HG03097 (cell line): Measurements from ENCODE around the gene BMP10.
"Not testable (repeated sequence)": the region's sequence is repeated elsewhere in the genome, so short reads cannot be mapped to it uniquely, and the experiment has no call there.

ENCODE experiments used
- ATAC-seq: cut with Tn5 transposase; IDR thresholded peaks from one replicate; pipeline ENCODE4 v1.9.1; 2021; ENCODE audit not compliant: unreplicated experiment, low FRiP score

Gene BMP10

DNA sequence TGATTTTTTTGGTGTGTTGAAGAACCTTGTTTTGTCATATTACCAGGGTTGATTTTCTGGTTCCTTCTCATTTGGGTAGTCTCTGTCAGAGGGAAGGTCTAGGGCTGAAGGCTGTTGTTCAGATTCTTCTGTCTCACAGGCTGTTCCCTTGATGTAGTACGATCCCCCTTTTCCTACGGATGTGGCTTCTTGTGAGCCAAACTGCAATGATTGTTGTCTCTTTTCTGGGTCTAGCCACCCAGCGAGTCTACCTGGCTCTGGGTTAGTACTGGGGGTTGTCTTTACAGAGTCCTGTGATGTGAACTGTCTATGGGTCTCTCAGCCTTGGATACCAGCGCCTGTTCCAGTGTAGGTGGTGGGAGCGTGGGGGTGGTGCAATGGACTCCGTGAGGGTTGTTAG lies 24.8 kb upstream of the BMP10 start:
- ATAC-seq: not testable (repeated sequence)

DNA sequence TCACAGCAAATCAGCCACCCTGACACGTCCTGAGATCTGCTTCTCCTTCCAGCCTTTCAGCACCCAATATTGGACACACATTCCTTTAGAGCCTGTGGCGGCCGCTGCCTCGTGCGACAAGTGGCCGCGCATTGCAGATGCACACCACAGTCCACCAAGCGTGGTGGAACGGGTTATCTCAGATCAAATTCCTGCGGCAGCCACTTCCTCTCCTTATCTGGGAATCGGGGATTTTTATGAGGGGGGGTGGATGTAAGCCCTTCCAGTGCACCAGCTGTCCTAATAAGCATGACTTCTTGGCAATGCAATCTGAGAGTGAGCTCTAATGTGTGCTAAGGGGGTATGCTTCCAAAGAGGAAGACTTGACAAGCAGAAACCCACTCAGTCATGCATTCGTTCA lies 18.3 kb upstream of the BMP10 start:
- no peak for ATAC-seq

DNA sequence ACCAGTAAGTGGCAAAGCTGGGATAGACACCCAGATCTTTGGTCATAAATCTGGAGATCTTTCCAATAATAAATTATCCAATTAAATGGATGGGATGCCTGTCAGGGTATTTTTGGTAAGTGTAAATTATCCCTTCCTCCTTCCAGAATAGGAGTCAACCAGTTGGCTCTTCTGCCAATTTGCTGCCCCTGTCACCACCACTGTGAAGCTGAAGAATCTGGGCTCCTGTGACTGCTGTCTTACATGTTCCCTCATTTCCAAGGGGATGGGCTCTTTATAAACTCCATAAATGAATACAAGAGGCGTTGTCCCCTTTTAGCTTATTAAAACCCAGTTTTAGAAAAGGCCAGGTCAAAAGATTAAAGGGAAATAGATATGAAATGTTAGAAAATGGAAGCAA lies 17.8 kb upstream of the BMP10 start:
- no peak for ATAC-seq

DNA sequence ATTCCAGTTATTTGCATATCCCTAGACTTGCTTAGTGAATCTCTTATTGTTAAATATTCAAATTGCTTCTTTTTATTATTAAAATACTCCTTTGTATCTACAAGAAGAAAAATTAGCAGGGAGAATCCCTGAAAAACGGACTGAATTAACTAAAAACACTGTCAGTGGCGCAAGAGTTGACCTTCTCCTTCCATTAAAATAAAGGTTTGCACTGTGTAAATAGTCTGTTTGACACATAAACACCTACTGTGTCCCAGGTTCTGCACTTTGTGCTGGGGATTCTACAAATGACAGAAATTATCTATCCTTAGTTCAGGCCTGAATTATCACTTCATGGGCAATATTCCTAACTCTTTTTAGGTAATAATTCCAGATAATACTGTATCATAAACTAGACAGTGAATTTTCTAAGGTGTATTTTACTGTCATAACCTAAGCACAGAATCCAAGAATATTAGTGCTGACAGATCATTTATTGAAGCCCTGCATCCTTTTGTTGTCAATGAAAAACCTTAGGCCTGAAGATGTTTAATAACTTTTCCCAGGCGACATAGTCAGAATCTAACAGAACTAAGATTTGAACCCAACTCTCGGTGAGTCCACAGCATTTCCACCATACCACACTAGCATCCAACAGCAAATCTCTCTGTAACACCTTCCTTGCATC lies 17.0 kb upstream of the BMP10 start:
- ATAC-seq: no peak

DNA sequence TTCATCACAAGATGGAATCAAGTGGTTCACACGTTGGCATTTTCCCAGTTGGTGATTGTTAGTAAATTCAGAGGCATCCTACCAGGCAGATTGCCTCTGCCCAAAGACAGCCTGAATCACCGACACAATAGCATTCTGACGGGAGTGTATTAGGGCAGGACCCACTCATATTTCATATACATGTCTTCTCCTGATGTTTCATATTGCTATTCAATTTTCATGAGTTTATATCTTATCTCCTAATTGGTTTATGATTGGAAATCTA lies 14.5 kb upstream of the BMP10 start:
- no peak for ATAC-seq

DNA sequence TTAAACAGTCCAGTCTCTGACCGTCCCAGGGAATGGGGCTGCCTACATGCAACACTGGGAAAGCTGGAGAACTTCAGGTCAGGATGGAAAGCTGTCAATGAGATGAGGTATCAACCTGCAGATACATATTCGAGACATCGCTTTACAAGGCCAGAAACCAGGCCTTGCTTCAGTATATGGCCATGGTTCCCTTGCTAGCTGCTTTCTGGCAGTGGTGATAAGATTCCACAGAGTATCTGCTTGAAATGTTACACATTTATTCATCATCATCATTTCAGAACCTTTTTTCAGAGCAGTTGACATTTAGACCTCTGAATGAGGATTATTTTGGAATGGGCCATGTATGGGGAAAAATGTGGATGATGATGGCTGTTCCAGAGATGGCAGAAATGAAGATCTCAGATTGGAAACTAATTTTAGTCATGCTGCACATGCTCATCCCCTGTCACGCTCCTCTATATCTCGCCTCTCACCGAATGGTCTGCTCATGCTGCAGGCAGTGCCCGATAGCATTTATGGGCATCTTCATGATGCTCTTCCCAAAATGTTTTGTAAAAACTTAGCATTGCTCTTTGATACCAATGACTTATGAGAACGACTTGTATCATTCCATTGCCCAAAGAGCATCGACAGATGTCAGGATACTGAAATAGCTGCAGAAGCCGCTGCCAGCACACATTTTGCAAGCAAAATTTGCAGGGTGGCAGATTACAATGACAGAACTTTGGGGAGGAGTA lies 14.0 kb upstream of the BMP10 start:
- no peak for ATAC-seq

DNA sequence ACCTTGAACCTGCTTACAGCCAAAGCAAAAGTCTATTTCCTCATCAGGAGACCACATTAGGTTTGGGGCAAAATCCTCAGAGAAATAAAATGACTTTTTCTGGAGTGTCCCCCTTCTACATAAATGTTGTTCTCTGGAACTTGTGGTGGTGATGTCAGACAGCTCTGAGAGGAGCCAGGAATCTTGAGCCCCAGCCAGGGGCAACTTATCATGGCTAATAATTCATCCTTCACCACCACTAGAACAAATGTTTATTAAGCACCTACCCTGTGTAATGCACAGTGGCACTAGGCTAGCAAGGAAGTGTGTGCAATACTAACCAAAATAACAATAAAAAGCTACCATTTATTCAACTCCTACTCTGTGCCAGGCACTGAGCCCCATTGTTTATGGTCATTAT lies 9.0 kb upstream of the BMP10 start:
- ATAC-seq: no peak

DNA sequence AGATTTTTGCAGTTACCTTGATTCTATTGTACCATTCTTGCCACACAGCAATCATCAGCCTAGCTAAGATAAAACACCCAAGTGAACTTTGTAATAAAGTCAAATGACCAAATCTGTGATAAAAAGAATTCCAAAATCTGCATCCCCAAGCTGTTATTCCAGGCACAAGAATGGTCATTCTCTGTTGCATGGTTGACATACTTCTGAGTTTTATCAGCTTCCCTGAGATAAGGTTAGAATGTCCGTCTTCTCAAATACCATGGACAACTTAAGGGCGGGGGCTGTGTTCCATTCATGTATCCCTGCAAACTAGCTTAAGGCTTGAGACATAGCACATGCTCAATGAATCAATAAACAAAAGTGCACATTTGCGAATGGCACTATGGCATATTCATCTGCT lies 8.1 kb upstream of the BMP10 start:
- no peak for ATAC-seq

DNA sequence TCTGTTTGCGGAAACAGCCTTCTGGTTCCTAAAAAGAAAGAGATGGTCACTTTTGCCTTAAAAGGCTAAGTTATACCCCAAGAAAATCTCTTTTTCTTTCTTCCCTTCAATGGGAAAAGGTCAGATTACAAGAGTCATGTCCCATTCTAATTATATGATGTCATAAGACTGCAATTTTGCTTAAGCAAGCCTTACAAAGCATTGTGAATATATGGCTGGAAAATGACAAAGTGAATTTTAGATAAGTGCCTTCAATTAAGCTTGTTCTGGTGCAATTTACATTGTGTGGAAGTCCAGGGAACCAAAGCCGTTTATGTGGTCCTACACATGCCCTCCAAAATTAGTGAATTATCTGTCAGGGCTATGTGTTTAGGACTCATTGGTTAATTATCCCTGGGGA lies 7.6 kb upstream of the BMP10 start:
- ATAC-seq: no peak

DNA sequence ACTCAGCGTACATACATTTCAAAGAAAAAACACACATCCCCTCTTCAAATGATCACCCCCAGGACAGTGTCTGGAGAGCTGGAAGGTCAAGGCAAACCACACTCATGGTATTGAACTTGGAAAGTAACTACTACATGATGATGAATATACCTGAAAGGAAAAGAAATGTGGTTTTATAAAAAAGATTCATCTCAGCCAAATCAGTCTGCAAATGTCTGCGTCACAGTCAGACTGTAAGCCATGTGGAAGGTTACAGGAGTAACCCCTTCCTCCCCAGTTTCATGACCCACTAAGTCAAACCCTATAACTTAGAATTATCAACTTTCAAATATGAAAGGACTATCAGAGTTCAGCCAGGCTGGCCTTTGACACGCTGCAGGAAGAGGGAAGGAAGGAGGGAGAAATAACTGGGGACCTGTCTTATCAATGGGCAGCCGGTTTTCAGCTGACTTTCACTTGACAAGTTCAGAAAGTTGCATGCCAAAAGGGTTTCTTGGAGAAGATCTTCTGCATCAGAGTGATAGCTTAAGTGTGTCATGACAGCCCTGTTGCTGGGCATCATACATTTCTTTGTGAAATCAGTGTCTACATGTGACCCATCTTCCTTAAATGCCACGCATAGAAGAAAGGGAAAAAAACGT lies 7.0 kb upstream of the BMP10 start:
- ATAC-seq: no peak

DNA sequence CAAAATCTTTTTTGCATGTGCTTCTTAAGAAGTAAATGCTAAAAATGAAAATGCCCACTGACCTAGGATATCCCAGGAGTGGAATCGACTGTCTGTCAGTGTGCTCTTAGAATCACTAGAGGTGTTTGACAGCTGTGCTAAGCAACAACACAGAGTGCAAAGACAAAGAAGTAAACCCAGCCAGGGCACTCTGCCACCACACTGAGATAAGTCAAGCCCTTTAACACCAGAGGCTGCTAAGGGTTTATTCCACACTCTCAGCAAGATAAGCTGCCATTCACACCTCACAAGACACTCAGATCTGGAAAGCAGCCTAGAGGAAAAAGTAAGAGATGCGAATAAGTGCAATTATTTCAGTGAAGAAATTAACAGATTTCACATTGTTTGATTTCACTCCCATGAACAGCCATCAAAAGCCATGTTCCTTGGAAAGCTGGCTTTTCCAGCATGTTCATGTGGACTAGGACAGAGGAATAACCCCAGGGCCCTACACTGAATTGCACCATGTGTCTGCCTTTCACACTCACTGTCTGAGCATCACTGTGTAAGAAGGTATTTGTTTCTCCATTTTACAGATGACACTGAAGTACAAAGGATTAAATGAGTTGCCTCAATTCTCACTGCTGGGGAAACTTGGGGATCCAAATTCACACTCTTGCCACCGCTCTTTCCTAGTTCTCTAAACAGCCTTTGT lies 6.0 kb upstream of the BMP10 start:
- no peak for ATAC-seq

DNA sequence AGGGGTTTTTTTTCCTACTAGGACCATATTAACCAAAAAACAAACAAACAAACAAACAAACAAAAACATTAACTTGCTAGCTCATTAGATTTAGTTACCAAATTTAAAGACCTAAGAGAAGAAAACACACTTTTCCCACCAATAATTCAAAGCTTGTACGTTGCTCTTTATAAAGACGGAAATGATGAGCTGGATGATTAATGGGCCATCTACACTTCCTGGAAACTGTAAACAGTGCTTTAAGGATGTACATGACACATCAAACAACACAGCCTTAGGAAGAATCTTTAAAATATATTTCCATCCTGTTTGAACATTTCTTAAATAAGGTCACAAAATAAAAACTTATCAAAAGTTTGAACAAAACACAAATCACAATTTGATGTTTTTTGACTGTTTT lies 982 bp downstream of the BMP10 start:
- ATAC-seq: no peak

DNA sequence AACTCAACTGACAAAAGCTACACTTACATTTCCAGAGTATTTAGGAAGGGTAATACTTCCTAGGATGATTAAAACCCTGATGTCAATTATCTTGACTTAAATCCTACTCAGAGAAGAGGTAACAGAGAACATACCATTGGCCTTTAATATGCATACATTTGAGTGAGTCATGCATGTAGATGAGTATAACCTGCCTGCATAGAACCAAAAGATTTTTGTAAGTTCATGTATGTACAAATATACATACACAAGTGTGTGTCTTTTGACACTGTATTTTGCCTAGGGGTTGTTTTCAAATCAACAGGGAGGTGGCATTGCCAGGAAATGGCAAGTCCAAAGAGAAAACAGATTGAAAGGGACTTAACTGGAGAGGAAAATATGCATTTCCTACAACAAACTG lies 6.1 kb downstream of the BMP10 start:
- ATAC-seq: no peak

DNA sequence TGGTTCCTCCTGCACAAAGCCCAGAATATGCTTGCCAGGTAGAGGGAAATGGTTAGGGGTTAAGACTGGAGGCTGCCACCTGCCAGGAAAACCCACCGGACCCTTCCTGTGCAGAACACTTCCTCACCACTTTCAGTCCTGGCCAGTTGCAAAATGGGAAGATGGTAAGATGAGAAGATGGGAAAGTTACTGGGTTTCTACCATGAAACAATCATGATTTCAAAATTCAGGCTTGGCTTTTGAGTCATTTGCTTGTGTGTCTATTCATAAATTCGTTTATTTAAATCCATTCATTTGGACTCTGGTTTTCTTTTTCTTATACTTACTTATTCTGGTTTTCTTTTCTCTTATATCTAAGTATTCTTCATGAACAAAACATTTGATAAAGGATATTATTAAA lies 7.2 kb downstream of the BMP10 start:
- ATAC-seq: no peak

DNA sequence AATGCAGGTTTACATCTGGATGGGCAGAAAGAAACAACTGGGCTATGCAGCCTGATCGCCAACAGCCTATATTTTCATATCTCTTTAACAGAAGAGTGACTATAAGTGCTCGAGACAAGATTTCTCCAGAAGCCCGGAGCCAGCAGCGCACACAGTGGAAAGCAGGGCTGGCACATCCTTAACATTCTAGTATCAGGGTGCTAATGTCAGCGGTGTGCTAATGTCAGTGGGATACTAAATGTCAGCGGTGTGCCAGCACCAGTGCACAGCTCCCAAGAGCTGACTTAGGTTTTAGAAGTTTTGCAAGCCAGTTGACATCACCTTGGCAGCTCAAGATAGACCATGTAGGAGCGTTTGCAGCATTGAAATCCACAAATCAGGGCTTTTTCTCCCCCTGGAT lies 8.3 kb downstream of the BMP10 start:
- ATAC-seq: no peak

DNA sequence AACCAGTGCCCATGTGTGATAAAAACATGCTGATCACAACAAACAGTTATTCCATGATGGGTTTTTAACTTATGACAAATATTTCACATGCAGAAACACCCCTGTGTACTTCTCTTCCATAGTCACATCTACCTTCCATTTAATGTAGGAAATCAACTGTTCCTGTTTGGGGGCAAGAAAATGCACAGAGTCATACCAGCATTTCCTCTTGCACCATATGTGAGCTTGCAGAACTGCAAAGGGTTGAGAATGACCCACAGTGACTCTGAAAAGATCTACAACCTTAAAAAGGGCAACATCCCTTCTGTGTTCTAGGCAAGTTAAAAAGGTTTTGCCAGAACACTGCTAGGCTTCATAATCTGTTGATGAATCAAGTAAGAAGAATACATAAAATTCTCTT lies 9.9 kb downstream of the BMP10 start:
- no peak for ATAC-seq

DNA sequence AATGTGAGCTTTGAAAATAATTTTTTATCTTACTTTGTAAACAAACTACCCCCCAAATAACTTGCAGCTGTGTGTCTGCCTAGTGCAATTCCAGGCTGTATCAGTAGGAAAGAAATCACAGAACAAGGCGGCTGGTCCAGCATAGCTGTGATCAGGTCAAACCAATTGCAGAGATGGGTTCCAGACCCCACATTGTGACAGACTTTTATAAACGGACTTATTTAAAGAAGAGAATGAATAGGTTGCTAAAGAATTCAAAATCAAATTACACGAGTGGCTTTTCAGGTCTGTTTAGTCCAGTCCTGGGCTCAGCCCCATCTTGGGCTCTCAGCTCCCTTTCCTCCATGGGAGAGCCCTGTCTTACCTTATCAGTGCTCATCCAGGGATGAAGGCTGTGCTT lies 11.1 kb downstream of the BMP10 start:
- no peak for ATAC-seq

DNA sequence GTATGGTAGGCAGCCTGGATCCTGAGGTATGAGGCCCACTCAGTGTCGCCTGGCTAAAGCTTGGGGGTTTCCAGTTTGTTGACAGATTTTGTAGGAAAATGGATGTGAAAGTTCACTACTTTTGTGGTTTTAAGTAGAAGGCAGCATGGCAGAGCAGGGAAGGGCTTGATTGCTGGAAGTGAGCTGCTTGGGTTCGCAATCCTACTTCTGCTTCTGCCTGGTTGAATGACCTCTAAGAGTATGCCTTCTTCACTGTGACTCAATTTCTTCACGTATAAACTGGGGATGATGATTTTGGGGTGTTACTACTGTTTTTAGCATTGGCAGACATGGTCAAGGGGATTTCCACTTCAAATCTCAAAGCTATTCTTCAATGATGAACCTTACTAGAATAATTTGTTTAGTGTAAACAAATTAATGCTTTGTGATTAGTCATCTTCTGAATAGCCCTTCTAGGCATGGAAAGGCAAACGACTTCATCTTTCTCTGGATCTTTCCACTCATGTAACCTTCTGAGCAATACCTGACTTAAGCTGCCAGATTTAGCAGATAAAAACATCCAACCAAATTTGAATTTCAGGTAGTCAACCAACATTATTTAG lies 13.2 kb downstream of the BMP10 start:
- ATAC-seq: peak; percentile 31

DNA sequence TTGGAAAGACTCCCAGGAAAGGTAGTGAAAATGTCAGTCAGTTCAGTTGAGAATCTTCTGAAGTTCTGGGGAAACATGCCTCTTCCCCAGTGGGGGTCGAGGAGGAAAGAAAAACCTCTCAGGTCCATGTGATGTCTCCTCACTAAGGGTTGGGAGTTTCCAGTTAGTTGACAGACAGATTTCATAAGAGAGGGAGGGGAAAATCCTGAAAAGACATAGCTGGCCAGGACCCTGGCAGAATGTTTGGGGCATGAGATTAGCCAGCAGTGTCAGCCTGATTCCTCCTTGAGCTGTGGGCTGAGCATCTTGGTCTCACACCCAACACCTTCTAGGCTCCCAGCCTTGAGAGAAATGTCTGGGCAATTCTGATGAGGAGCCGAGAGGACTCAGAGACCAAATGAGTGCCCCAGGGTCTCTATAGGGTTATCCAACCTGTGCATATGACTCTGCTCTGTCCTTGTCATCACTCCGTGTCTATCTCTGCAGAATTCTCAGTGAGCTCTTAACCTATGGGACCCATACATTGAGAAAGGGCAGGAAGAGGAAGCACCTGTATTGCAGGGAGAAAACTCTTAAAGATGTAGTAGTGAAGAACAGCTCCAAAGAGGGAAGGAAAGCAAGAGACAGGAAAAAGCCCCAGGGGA lies 13.9 kb downstream of the BMP10 start:
- no peak for ATAC-seq

DNA sequence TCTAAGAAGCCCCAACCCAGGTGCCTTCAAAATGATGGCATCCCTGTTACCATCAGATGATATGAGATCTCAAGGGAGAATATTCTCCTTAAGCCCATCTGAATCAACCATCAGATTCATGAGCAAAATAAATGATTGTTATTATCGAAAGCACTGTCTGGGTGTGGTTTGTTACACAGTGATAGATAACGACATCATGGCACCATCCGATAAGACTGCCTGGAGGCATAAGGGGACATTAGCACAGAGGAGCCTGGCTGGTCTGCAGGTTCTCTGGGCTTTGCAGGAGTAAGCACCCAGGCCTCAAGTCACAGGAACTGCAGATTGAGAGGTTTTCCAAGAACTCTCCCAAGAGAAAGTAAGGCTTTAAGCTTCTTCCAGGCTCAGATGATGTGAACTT lies 15.6 kb downstream of the BMP10 start:
- no peak for ATAC-seq

DNA sequence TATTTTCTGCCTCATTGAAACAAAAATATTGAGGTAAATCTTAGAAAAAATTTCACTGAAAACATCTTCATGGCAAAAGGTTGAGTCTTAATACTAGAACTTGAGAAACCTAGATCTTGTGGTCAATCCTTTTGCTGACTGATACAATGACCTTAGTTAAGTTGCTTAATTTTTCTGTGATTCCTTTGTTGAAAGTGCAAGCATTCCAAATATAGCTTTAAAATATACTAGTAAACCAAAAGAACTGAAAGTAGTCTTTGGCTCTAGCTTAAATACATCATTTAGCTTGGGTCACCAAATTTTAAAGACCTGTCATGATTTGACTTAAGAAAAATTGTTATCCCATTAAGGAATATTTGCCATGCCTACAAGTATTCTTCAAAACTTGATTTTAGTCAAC lies 16.7 kb downstream of the BMP10 start:
- no peak for ATAC-seq
